ENCODE measurements around the gene OR51B5. TPM values are rescaled to one million over a fixed set of nuclear protein-coding genes. Genes with fewer than 3 reads are reported as not detected.
"Not testable (repeated sequence)": the region's sequence is repeated elsewhere in the genome, so short reads cannot be mapped to it uniquely, and the experiment has no call there.

The OR51B5 gene
- total RNA-seq, 6 experiments from 2014 or later = 0.17 to 0.42 (median 0.28) TPM; not detected in 3

- Histone ChIP-seq H3K9me3 (no peaks in the 10 kb centered on the region), H3K4me1 (no peaks in the 10 kb centered on the region), H3K4me3 (no peak overlapping the region), H3K36me3 (no peaks in the 10 kb centered on the region), H3K27me3 (no peaks in the 10 kb centered on the region), H3K27ac (no peak overlapping the region)
- 60% methylated on average over 1 of the region's 1 CpG for WGBS (ENCODE audit: insufficient coverage, low coverage, low lambda C conversion rate, missing lambda C conversion rate)
- DNase-seq = no peak
- TF ChIP-seq POLR2A (IDR thresholded peaks at IDR 0.05) (no peak), CTCF (IDR thresholded peaks at IDR 0.05) (no peak)
- no peak for ATAC-seq
- intact Hi-C loops (cut with DNase I) = no loop called here
Measured at GRCh38 chr11:5366856-5367255, 23.5 kb upstream of the OR51B5 start.

DNA sequence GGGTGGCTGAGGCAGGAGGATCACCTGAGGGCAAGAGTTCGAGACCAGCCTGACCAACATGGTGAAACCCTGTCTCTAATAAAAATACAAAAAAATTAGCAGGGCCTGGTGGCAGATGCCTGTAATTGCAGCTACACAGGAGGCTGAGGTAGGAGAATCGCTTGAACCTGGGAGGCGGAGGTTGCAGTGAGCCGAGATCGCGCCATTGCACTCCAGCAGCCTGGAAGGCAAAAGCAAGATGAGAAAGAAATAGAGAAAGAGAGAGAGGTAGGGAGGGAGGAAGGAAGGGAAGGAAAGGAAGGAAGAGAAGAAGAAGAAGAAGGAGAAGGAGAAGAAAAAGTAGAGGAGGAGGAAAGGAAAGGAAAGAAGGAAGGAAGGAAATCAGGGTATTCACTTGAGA, 23.0 kb upstream of the OR51B5 start:
- H3K4me1 ChIP-seq; DNase-seq; H3K36me3 ChIP-seq; intact Hi-C loops (cut with DNase I); ATAC-seq; H3K9me3 ChIP-seq; H3K27ac ChIP-seq; H3K27me3 ChIP-seq; H3K4me3 ChIP-seq: not testable (repeated sequence)
- 67% methylated on average over 6 of the region's 6 CpGs for WGBS (ENCODE audit: insufficient coverage, low coverage, low lambda C conversion rate, missing lambda C conversion rate)

DNA sequence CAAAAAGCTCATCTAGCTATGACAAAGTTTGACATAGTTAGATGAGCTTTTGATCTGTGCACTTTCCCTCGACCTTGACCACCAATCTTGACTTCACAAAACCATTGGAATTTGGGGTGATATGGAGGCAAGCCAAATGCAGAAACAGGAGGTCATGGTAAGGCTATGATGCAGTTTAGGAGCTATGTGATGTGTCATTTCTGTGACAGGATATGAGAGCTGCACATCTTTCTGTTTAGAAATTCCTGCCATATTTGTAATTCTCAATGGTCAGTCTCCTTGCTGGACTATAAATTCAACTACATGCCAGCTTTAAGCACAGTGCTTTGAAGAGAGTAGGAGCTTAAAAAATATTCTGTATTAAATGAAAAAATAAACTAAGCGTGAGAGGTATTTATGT, 20.9 kb upstream of the OR51B5 start:
- TF ChIP-seq CTCF (IDR thresholded peaks at IDR 0.05) = no peak
- TF ChIP-seq POLR2A (IDR thresholded peaks at IDR 0.05) = no peak
- no peak for DNase-seq
- Histone ChIP-seq H3K36me3 (no peaks in the 10 kb centered on the region), H3K4me3 (no peak overlapping the region), H3K27ac (no peak overlapping the region), H3K4me1 (no peaks in the 10 kb centered on the region), H3K9me3 (no peaks in the 10 kb centered on the region), H3K27me3 (no peaks in the 10 kb centered on the region)
- 52% methylated on average over 2 of the region's 2 CpGs for WGBS (ENCODE audit: insufficient coverage, low coverage, low lambda C conversion rate, missing lambda C conversion rate)
- intact Hi-C loops (cut with DNase I) = no loop called here
- ATAC-seq = no peak

DNA sequence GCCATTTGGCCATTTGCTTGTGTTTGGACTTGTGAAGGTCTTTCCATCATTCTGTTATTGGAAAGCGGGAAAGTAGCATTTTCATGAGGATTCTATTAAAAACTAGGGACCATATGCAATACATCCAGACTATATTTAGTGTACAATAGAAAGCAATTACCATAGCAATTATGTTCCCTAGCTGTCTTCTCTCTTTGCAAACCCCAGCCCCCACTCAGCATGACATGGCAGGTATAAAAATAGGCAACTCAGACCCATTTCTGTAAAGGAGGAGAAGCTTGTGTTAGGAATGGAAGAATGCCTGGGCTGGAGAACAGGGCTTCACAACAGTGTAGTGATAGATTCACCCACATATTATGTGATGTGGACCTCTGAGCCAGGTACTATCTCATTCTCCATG, 20.4 kb upstream of the OR51B5 start:
- intact Hi-C loops (cut with DNase I) = no loop called here
- WGBS (ENCODE audit: insufficient coverage, low coverage, low lambda C conversion rate, missing lambda C conversion rate) = 100% methylated on average over 1 of the region's 1 CpG

GRCh38 chr11:5362017-5362625, 18.8 kb upstream of the OR51B5 start:
- whole genome bisulfite sequencing (ENCODE audit: insufficient coverage, low coverage, low lambda C conversion rate, missing lambda C conversion rate) = 29% methylated on average over 3 of the region's 3 CpGs
- intact Hi-C loops (cut with DNase I) = no loop called here
- no peaks in the 10 kb centered on the region for H3K36me3 ChIP-seq

More for the DNA sequence above, 20.4 kb upstream of the OR51B5 start:
- DNase-seq (no peak), ATAC-seq (no peak)
- no peaks in the 10 kb centered on the region for H3K36me3 ChIP-seq
- no peaks in the 10 kb centered on the region for H3K27me3 ChIP-seq
- H3K4me1 ChIP-seq = no peaks in the 10 kb centered on the region
- TF ChIP-seq POLR2A (IDR thresholded peaks at IDR 0.05) (no peak), CTCF (IDR thresholded peaks at IDR 0.05) (no peak)
- no peak overlapping the region for H3K4me3 ChIP-seq
- H3K27ac ChIP-seq = no peak overlapping the region
- no peaks in the 10 kb centered on the region for H3K9me3 ChIP-seq

DNA sequence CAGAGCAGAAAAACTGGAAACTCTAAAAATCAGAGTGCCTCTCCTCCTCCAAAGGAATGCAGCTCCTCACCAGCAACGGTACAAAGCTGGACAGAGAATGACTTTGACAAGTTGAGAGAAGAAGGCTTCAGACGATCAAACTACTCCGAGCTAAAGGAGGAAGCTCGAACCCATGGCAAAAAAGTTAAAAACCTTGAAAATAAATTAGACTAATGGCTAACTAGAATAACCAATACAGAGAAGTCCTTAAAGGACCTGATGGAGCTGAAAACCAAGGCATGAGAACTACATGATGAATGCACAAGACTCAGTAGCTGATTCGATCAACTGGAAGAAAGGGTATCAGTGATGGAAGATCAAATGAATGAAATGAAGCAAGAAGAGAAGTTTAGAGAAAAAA, 12.7 kb upstream of the OR51B5 start:
- H3K36me3 ChIP-seq; ATAC-seq; H3K4me3 ChIP-seq; H3K4me1 ChIP-seq; H3K9me3 ChIP-seq; H3K27me3 ChIP-seq; H3K27ac ChIP-seq; DNase-seq; intact Hi-C loops (cut with DNase I): not testable (repeated sequence)
- WGBS (ENCODE audit: insufficient coverage, low coverage, low lambda C conversion rate, missing lambda C conversion rate) = 50% methylated on average over 5 of the region's 5 CpGs

More at GRCh38 chr11:5362017-5362625, 18.8 kb upstream of the OR51B5 start:
- Histone ChIP-seq H3K27me3 (no peaks in the 10 kb centered on the region), H3K4me3 (no peak overlapping the region), H3K9me3 (no peaks in the 10 kb centered on the region), H3K4me1 (no peaks in the 10 kb centered on the region), H3K27ac (no peak overlapping the region)
- ATAC-seq (no peak), DNase-seq (no peak)
- TF ChIP-seq POLR2A (IDR thresholded peaks at IDR 0.05) (no peak), CTCF (IDR thresholded peaks at IDR 0.05) (no peak)

All from right lobe of liver (tissue), 6 donors.